Sigmoid colon (tissue), 4 donors: ENCODE results near the gene RAB11FIP3.

Experiments used
- CTCF ChIP-seq, 4 experiments: fragments of 450-650 bp in 3 of 4; fragments of 200-600 bp in 1 of 4; IDR thresholded peaks; one replicate each; pipeline ENCODE4 v1.5.1; 2016 to 2019; ENCODE audit warnings: antibody characterized with exemption in 4 of 4, mild to moderate bottlenecking in 3 of 4, moderate library complexity in 2 of 4
- POLR2A ChIP-seq, 2 donors: fragments of 450-650 bp; IDR thresholded peaks; one replicate each; pipeline ENCODE4 v1.6.1; 2016; ENCODE audit warnings: antibody characterized with exemption in 2 of 2, mild to moderate bottlenecking in 2 of 2, moderate library complexity in 2 of 2
- POLR2AphosphoS5 ChIP-seq, 4 donors: sonication (generic); formaldehyde crosslinking; IDR thresholded peaks; one replicate each; pipeline ENCODE4 v1.6.1; 2017; ENCODE audit warnings: antibody characterized with exemption in 4 of 4

GRCh38 chr16:492211-492875 lies 66.9 kb downstream of the RAB11FIP3 start:
- TF ChIP-seq POLR2A (IDR thresholded peaks at IDR 0.05) (no peak), CTCF (IDR thresholded peaks at IDR 0.05) (no peak), POLR2AphosphoS5 (IDR thresholded peaks at IDR 0.05) (no peak)
